HG02970 (cell line): ENCODE data around the gene NLRC5.

Experiments used
- ATAC-seq: cut with Tn5 transposase; IDR thresholded peaks from one replicate; pipeline ENCODE4 v1.9.1; 2021; ENCODE audit warnings: mild to moderate bottlenecking, moderate library complexity, moderate number of reproducible peaks; ENCODE audit not compliant: unreplicated experiment, low FRiP score

NLRC5 gene

DNA sequence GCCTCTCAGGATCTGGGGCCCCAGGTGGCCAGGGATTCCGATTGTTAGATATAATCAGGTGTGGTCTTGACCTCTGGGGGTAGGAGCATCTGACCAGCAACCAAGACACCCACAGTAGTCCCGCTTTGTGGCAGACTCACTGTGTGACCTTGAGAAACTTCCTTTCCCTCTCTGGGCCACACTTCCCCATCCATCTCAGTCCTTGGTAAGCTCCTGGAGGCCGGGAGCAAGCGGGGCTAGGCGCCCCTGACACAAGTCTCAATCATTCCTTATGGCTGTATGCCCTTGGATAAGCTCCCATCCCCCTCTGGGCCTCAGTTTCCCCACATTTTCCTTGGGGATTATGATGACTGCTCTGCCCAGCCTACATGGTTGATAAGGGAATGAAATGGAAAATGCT, 124.3 kb downstream of the NLRC5 start:
- ATAC-seq, result no peak

- no peak for ATAC-seq
These were observed 125.8 kb downstream of the NLRC5 start for GRCh38 chr16:57115168-57115513.

- ATAC-seq, result no peak
These were observed 126.3 kb downstream of the NLRC5 start for GRCh38 chr16:57115514-57116182.

- ATAC-seq, result no peak
These were observed 129.2 kb downstream of the NLRC5 start for GRCh38 chr16:57118461-57119084.

- ATAC-seq, result no peak
These were observed 134.0 kb downstream of the NLRC5 start for GRCh38 chr16:57123216-57123973.

DNA sequence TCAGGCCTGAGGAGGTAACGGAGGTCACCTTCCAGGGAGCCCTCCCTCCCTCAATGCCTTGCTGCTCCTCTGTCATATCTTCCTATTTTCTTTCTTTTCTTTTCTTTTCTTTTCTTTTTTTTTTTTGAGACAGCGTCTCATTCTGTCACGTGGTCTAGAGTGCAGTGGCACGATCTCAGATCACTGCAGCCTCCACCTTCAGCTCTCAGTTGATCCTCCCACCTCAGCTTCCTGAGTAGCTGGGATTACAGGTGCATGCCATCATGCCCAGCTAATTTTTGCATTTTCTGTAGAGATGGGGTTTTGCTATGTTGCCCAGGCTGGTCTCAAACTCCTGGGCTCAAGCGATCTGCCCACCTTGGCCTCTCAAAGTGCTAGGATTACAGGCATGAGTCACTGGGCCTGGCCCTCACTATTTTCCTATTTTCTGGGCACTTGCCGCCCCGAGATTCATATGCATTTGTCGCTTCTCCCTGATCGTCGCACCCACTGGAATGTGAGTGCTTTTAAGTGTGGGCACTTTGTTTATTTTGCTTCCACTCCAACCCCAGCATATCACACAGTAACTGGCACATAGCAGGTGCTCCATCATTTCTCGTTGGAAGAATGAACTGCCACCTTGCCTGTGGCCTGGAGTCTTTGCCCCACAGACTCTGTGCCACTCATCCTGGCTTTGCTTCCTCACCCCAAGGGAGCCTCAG, 134.8 kb downstream of the NLRC5 start:
- no peak for ATAC-seq

DNA sequence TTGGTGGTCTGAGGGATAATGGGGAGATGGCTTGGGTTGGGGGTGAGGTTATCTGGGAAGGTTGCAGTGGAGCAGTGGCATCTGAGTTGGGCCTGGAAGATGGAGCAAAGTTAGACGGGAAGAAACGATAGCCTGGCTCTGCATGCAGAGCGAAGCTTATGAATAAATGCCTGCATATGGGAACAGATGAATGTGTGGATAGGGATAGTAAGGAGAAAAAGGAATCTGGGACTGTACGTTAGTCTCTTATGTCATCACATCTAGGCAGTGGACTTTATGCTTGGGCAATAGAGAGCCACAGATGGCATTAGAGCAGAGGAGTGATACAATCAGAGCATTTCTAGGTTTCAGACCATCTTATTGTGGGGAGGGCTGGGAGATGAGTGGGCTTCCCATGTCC, 136.0 kb downstream of the NLRC5 start:
- ATAC-seq, result no peak

DNA sequence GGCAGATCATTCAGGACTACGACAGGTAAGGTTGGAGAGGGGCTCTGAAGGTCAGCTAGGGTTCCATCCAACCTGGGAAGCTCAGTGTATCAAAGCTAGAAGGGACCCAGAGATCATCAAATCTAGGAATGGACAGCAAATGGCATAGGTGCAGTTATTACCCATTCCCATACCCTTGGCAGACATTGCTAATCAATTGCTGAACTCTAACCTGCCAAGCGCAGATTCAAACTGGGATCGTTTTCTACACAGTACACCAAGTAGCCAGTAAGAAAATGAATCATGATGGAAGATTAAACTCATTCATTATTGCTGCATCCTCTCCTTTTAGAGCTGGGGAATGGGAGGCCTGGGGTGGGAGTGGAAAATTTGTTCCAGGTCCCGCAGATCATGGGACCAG, 136.6 kb downstream of the NLRC5 start:
- ATAC-seq, result no peak

GRCh38 chr16:57126411-57126810, 137.1 kb downstream of the NLRC5 start:
- ATAC-seq, result no peak

GRCh38 chr16:57127037-57127763, 137.8 kb downstream of the NLRC5 start:
- no peak for ATAC-seq

DNA sequence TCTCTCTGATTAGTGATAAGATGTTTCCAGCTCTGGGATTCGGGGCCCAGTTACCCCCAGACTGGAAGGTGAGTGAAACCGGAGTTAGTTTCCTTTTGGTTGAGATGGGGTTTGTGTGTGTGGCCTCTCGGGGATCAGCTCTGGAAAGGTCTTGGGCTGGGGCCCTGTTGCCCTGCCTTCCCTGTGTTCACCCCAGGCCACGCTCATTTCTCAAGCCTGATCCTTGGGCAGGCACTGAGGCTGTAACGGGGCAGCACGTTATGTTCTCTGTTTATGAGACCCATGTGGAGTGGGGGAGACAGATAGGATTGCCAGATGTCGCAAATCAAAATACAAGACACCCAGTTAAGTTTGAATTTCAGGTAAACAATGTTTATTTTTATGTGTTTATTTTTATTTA, 138.5 kb downstream of the NLRC5 start:
- ATAC-seq, result no peak

GRCh38 chr16:57128771-57129389, 139.5 kb downstream of the NLRC5 start:
- ATAC-seq, result no peak

DNA sequence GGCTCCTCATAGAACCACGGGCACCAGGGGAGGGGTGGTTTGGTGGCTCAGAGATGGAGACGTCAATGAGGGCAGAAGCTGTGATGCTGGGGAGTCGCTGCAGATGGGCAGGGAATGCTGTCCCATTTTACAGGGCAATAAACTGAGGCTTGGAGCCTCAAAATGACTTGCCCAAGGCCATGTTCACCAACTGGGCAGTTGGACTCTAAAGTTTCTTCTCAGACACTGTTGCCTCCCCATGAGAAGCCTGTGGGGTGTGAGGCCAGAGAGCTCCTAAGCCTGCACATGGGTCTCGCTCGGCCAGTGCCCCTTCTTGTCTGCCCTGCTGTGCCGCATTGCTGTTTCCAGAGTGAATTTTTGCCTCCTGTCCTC, 141.6 kb downstream of the NLRC5 start:
- no peak for ATAC-seq

GRCh38 chr16:57131351-57131970, 142.1 kb downstream of the NLRC5 start:
- no peak for ATAC-seq

DNA sequence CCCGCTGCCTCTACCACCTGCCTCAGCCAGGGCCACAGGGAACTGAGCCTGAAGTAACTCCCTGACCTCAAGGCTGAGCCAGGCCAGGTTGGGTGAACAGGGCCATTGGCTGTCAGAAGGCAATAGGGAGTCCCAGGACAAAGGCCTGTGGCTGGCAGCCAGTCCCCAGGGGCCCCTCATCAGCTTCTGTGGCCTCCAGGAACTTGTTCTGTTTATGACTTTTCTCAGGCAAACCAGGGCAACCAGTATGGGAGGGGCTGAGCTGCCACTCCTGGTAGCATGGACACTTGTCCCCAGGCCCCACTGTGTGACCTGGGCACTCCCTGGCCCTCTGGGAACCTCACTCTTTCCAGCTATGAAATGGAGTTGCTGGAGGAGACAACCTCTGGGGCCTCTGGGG, 143.1 kb downstream of the NLRC5 start:
- ATAC-seq, result no peak

DNA sequence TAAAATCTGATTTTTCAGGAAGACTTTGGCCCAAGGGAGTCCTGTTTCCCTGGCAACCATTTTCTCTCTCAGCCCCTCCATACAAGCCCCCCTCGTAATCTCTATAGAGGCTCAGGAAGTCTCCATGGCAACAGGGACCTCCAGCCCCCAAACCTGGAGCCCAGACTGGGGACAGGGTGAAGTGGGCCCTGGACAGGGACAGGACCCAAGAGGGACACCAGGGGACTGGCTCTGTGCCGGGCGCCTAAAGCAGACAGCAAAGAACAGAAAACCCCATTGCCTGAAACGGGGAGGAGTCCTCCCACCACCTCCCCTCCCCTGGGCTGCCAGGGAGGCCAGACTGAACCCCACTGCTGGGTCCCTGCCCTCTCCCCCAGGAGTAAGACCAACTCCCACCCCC, 143.7 kb downstream of the NLRC5 start:
- ATAC-seq, result no peak
